ENCODE data around the gene BRI3BP.
"Not testable (repeated sequence)": the region's sequence is repeated elsewhere in the genome, so short reads cannot be mapped to it uniquely, and the experiment has no call there.

BRI3BP gene

DNA sequence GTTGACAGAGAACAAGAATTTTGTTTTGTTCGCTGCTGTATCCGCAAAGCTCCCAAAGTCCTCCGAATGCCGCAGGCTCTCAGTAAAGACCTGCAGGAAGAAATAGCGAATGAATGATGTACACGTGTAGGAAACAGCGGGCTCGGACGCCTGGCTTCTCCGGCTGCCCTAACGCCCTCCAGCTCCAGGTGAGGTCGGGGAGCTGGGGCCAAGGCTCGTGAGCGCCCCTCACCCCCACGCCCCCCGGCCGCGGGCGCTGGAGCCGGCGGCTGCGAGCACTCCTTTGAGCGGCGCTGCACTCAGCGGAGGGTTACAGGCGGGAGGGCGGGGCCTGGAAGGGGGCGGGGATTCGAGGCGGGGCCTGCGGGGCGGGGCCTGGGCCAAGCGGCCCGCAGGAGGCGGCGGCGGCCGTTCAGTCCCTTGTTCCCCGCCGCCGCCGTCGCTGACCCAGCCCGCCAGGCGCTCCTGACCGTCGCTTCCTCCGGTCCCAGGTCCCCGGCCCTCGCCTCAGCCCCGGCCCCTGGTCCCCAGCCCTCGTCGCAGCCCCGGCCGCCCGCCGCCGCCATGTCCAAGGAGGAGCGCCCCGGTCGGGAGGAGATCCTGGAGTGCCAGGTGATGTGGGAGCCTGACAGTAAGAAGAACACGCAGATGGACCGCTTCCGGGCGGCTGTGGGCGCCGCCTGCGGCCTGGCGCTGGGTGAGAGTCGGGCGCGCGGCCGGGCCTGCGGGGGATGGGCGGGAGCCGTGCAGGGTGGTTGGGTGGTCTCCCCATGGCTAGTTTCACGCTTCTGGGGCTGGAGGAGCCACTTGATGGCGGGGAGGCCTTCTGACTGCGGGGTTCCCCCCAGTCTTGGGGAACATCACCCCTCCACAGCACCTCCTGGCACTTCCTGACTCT lies 71.8 kb downstream of the BRI3BP start, which contains the start of gene AACS:
AACS (plus strand) TSS at position 415 of the 898 bp plus-strand sequence; CDS start at position 565, 150 bp downstream.
- DNase-seq (ENCODE audit: low read depth in 1 of 2, low spot score in 1 of 2): peak; percentile 61 to 66

GRCh38 chr12:125065919-125066570 lies 72.6 kb downstream of the BRI3BP start:
- no peak for DNase-seq (ENCODE audit: low read depth in 1 of 2, low spot score in 1 of 2)

DNA sequence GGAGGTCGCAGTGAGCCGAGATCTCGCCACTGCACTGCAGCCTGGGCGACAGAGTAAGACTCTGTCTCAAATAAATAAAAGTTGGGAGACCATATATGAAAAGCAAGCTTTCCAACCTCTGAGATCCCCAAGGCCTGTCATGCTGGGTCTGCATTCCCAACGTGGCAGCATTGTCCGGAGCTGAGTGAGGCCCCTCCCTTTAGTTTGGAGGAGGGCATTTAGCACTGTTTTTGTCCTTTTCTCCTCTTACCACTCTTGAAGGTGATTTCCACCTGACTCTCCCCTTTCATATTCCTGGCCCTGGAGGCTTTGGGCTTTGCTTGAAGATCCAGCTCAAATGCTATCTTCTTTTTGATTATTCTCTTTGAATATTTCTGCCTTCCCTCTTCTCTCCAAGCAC lies 74.9 kb downstream of the BRI3BP start:
- DNase-seq (ENCODE audit: low read depth in 1 of 2, low spot score in 1 of 2): no peak

DNA sequence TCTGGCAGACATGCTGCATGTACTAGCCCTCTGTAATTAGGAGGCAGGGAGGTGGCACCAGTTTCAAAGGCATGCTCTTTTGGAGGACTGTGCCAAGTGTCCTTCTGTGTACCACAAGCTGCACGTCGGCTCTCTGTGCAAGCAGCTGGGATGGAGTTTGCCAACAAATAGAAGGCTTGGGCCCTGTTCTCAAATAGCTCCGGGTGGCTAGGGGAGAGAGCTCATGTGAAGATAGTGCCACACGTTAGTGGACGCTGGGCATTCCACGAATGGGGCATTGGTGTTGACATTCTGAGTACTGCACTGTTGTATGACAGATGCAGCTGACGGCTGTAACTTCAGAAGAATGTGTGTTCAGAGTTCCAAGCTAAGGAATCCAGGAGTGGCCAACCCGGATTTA lies 76.2 kb downstream of the BRI3BP start:
- no peak for DNase-seq (ENCODE audit: low read depth in 1 of 2, low spot score in 1 of 2)

- no peak for DNase-seq (ENCODE audit: low read depth in 1 of 2, low spot score in 1 of 2)
Observed at GRCh38 chr12:125070112-125070511, 76.7 kb downstream of the BRI3BP start.

DNA sequence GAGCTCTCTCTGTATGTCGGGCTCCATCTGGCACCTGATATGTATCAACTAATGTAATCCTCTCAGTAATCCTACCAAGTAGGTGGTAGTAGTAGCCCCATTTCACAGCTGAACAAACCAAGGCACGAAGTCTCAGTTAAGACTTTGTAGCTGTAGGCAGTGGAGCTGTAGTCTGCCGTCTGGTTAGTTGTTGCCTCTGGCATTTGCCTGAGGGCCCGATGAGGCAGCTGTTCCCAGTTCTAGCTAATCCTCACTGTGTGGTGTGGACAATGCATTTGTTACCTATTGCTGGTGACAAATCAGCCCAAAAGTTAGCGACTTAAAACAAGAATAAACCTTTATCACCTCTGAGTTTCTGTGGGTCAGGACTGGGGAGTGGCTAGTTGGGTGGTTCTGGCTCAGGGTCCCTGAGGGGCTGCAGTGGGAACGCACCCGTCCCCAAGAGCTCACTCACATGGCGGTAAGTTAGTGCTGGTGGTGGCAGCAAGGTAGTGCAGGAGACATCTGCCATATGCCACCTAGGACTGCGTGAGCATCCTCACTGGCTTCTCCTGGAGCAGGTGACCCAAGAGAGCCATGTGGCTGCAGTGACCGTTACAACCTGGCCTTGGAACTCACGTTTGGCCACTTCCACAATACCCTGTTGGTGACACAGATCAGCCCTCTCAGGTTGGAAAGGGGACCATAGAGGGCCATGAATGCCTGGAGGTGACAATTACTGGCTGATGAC lies 77.4 kb downstream of the BRI3BP start:
- DNase-seq (ENCODE audit: low read depth in 1 of 2, low spot score in 1 of 2): no peak

DNA sequence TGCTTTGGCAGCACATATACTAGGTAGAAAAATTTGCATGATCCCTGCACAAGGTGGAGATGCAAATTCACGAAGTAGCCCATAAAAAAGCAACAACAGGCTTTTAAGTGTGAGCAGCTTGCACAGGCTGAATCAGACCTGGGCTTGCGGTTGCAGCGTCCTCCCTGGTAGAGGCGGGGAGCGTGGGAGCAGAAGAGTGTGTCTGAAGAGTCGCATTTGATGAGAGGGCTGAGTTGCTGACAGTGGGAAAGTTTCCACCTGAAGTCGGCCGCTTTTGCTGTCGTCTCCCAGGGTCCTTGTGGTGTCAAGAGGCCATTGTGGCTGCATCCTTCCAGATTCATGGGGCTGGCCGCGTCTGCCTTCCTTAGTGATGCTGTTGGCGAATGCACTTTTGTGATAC lies 78.0 kb downstream of the BRI3BP start:
- no peak for DNase-seq (ENCODE audit: low read depth in 1 of 2, low spot score in 1 of 2)

GRCh38 chr12:125072496-125072895 lies 79.1 kb downstream of the BRI3BP start:
- no peak for DNase-seq (ENCODE audit: low read depth in 1 of 2, low spot score in 1 of 2)

GRCh38 chr12:125074294-125074693 lies 80.8 kb downstream of the BRI3BP start:
- not testable (repeated sequence) for DNase-seq (ENCODE audit: low read depth in 1 of 2, low spot score in 1 of 2)

DNA sequence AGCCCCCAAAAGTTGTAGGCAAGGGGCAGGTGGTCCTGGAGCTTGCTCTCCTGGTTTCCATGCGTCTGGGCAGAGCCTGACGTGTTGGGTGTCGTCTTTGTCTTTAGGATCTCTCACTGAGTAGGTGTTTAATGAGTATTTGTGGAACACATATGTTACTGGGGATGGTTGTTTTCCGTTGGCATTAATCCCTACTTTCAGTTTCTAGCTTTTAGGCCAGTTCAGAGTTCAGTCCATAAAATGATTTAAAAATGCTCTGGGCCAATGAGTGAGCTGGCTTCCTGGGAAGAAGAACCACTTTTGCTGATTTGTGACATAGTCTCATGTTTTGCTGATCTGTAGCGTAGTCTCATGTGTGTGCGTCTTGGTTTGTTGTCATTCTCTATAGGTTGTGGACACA lies 82.7 kb downstream of the BRI3BP start:
- no peak for DNase-seq (ENCODE audit: low read depth in 1 of 2, low spot score in 1 of 2)

GRCh38 chr12:125079084-125079483 lies 85.6 kb downstream of the BRI3BP start:
- DNase-seq (ENCODE audit: low read depth in 1 of 2, low spot score in 1 of 2): no peak

- DNase-seq (ENCODE audit: low read depth in 1 of 2, low spot score in 1 of 2): no peak
Observed at GRCh38 chr12:125079648-125080645, 86.5 kb downstream of the BRI3BP start.
